Measurements from ENCODE around the gene RABGEF1. TPM values are rescaled to one million over a fixed set of nuclear protein-coding genes. Genes with fewer than 3 reads are reported as not detected.

Gene RABGEF1
- total and polyA plus RNA-seq, 2 donors (not counting 1 experiment from before 2014, with no cell fraction given): 41.6 to 47.9 TPM

GRCh38 chr7:66732439-66732838 is 8.1 kb upstream of the RABGEF1 start:
- DNase-seq (ENCODE audit: low read depth in 2 of 2): no peak
- H3K27me3 ChIP-seq (ENCODE audit: control insufficient read depth, insufficient read depth, low read length): no peaks in the 10 kb centered on the region
- no peak overlapping the region for H2AFZ ChIP-seq (ENCODE audit: low read length)
- no peak overlapping the region for H3K27ac ChIP-seq (ENCODE audit: insufficient read depth, low read length)
- H3K9me3 ChIP-seq (ENCODE audit: control insufficient read depth, insufficient read depth, low read depth, low read length): no peaks in the 10 kb centered on the region
- no peak for TF ChIP-seq EZH2 (IDR thresholded peaks at IDR 0.05; ENCODE audit: low read length, missing control alignments)
- no peak overlapping the region for H3K9ac ChIP-seq (ENCODE audit: insufficient read depth, low read length)
- no peaks in the 10 kb centered on the region for H3K4me1 ChIP-seq (ENCODE audit: control insufficient read depth, extremely low read depth, insufficient read depth, low read length)
- no peaks in the 10 kb centered on the region for H4K20me1 ChIP-seq (ENCODE audit: control insufficient read depth, extremely low read depth, insufficient read depth, low read length)
- H3K4me2 ChIP-seq (ENCODE audit: extremely low read depth, insufficient read depth, low read length): no peak overlapping the region
- no peak overlapping the region for H3K4me3 ChIP-seq (replicated peaks in 1 of 4; ENCODE audit: control extremely low read depth in 1 of 4, insufficient read depth in 1 of 4, low read depth in 3 of 4, low read length in 4 of 4)
- H3K36me3 ChIP-seq (ENCODE audit: control insufficient read depth, insufficient read depth, low read length): no peaks in the 10 kb centered on the region
- no peaks in the 10 kb centered on the region for H3K79me2 ChIP-seq (ENCODE audit: control insufficient read depth, insufficient read depth, low read length)

- Histone ChIP-seq H3K79me2 (ENCODE audit: control insufficient read depth, insufficient read depth, low read length) (peaks cover 2% of the 10 kb centered on the region), H3K27ac (ENCODE audit: insufficient read depth, low read length) (no peak overlapping the region), H3K9me3 (ENCODE audit: control insufficient read depth, insufficient read depth, low read depth, low read length) (no peaks in the 10 kb centered on the region), H3K9ac (ENCODE audit: insufficient read depth, low read length) (no peak overlapping the region), H2AFZ (ENCODE audit: low read length) (no peak overlapping the region), H3K4me3 (replicated peaks in 1 of 4; ENCODE audit: control extremely low read depth in 1 of 4, insufficient read depth in 1 of 4, low read depth in 3 of 4, low read length in 4 of 4) (no peak overlapping the region), H4K20me1 (ENCODE audit: control insufficient read depth, extremely low read depth, insufficient read depth, low read length) (no peaks in the 10 kb centered on the region), H3K27me3 (ENCODE audit: control insufficient read depth, insufficient read depth, low read length) (no peaks in the 10 kb centered on the region), H3K4me2 (ENCODE audit: extremely low read depth, insufficient read depth, low read length) (no peak overlapping the region), H3K4me1 (ENCODE audit: control insufficient read depth, extremely low read depth, insufficient read depth, low read length) (no peaks in the 10 kb centered on the region), H3K36me3 (ENCODE audit: control insufficient read depth, insufficient read depth, low read length) (no peaks in the 10 kb centered on the region)
- DNase-seq (ENCODE audit: low read depth in 2 of 2): no peak
- no peak for TF ChIP-seq EZH2 (IDR thresholded peaks at IDR 0.05; ENCODE audit: low read length, missing control alignments)
- TF ChIP-seq CTCF (conservative IDR thresholded peaks at IDR 0.05 in 1 of 2, IDR thresholded peaks at IDR 0.05 in 1 of 2; ENCODE audit: low read depth in 1 of 2, low read length in 2 of 2): no peak
These were observed 6.5 kb upstream of the RABGEF1 start for GRCh38 chr7:66734006-66734405.

- Histone ChIP-seq H3K27me3 (ENCODE audit: control insufficient read depth, insufficient read depth, low read length) (no peaks in the 10 kb centered on the region), H2AFZ (ENCODE audit: low read length) (no peak overlapping the region), H4K20me1 (ENCODE audit: control insufficient read depth, extremely low read depth, insufficient read depth, low read length) (no peaks in the 10 kb centered on the region), H3K36me3 (ENCODE audit: control insufficient read depth, insufficient read depth, low read length) (no peaks in the 10 kb centered on the region), H3K4me3 (replicated peaks in 1 of 4; ENCODE audit: control extremely low read depth in 1 of 4, insufficient read depth in 1 of 4, low read depth in 3 of 4, low read length in 4 of 4) (no peak overlapping the region), H3K4me1 (ENCODE audit: control insufficient read depth, extremely low read depth, insufficient read depth, low read length) (no peaks in the 10 kb centered on the region), H3K9me3 (ENCODE audit: control insufficient read depth, insufficient read depth, low read depth, low read length) (no peaks in the 10 kb centered on the region), H3K79me2 (ENCODE audit: control insufficient read depth, insufficient read depth, low read length) (peaks cover 7% of the 10 kb centered on the region), H3K27ac (ENCODE audit: insufficient read depth, low read length) (no peak overlapping the region), H3K4me2 (ENCODE audit: extremely low read depth, insufficient read depth, low read length) (no peak overlapping the region), H3K9ac (ENCODE audit: insufficient read depth, low read length) (no peak overlapping the region)
- DNase-seq (ENCODE audit: low read depth in 2 of 2): no peak
- TF ChIP-seq CTCF (conservative IDR thresholded peaks at IDR 0.05 in 1 of 2, IDR thresholded peaks at IDR 0.05 in 1 of 2; ENCODE audit: low read depth in 1 of 2, low read length in 2 of 2) (no peak), EZH2 (IDR thresholded peaks at IDR 0.05; ENCODE audit: low read length, missing control alignments) (no peak)
These were observed 5.4 kb upstream of the RABGEF1 start for GRCh38 chr7:66735154-66735553.
